NCI-H2196 treated with DMSO at 0.1 percent for 48 hours (cell line): ENCODE measurements around the gene CRYL1.

ENCODE experiments used
- DNase-seq: peaks from one replicate; lab custom pipeline; 2025; ENCODE audit not compliant: unreplicated experiment; lab: John Stamatoyannopoulos, UW

CRYL1 gene

DNA sequence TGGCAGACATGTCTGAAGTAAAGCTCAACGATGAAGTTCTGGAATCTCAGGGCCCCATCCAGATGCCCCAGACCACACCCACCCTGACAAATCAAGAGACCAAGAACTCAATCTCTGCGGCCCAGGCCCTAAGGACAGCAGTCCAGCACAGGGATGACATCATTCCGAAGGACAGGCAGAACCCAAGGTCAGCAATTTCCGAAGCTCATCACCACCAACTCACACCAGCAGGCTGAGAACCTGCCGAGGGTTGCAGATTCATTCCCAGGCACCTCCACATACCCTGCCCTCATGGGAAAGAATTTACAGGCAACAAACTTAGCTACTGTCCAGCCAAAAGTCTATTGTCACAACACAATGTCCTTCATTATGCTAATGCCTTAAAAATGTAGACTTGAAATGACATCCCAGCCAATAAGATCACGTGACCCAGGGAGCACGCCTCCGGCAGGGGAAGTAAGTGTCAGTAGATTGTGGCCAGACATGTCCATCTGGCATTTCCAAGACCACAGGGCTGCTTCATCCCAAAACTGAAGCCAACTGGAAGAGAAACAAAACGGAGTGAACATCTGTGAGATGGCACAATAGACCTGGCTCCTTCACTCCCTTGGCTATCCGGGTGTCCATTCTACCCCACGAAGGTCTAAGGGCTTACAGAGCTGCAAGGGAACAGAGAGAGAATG lies 98.8 kb downstream of the CRYL1 start:
- DNase-seq = no peak

DNA sequence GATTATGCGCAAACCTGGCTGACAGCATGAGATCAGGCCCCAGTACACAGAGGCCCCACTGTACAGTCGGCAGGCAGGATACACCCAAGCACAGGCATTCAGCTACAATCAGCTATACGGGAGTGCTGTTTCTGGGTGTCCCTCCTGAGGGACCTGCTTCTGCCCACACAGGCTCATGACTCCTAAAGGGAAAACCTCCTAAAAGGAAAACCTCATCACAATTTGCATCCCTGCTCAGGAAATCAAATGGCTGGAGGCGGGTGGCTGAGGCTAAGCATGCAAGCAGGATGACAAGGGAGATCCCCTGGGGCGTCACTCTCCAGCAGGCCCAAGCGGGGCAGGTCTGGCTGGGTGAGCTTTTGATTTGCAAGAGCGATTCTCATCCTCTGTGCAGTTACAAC lies 99.8 kb downstream of the CRYL1 start:
- no peak for DNase-seq

DNA sequence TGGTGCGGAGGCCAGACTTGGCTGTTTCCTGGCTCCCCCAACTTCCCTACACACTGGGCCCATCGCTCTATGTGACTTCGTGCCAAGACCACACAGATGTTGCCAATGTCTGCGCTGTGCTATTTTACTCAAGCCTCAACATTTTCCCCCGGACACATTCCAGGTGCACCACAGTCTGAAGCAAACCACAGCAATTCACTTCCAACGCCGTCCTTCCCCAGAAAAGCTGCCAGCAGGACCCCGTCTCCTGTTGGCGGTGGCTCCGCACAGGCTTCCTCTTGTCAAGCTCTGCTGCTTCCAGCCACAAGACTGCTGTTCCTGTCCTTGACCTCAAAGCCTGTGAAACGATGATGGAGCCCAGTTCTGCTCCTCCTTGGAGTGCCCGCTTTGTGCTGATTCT lies 100.7 kb downstream of the CRYL1 start:
- no peak for DNase-seq

DNA sequence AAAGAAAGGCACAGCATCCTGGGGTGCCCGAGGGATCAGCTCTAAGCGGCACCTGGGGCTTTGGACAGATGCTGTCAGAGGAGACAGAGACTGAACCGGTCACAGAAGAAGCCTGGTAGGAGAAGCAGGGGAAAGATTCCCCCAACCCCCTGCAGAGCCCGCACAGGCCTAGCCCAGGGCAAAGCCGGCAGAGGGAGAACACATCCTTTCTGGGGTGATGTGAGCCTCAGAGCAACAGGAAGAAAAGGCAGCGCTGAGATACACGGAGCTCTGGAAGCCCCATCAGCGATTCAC lies 101.2 kb downstream of the CRYL1 start:
- no peak for DNase-seq

DNA sequence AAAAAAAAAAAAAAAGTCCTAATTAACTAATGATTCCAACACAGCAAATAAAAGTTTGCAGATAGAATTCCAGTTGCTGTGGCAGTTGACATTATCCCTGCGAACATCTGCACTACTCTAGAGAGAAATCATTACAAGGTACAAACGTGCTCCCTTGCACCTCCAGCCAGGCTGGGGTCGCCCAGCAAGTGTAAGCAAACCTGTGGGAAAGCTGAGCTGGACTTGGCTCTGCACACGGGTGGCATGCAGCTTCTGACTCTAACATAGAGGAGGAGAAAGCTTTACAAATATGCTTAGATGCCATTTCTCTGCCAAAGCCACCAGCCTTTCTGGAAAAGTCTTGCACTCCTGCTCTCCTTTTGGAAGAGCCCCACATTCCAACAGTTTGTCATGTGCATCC lies 103.3 kb downstream of the CRYL1 start:
- DNase-seq = no peak

DNA sequence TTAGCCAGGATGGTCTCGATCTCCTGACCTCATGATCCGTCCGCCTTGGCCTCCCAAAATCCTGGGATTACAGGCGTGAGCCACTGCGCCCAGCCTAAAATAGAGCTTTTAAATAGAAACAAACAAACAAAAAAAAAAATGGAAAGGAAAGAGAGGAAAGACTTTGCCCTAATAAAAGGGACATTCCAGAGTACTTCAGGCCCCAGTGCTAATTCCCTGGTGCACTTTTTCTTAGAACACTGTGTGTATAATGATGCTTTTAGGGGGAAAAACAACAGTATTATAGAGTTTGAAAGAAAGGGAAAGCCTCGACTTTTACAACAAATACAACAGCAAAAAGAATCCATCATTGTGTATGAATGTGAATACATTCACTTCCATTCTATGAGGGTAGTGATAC lies 104.7 kb downstream of the CRYL1 start:
- no peak for DNase-seq

DNA sequence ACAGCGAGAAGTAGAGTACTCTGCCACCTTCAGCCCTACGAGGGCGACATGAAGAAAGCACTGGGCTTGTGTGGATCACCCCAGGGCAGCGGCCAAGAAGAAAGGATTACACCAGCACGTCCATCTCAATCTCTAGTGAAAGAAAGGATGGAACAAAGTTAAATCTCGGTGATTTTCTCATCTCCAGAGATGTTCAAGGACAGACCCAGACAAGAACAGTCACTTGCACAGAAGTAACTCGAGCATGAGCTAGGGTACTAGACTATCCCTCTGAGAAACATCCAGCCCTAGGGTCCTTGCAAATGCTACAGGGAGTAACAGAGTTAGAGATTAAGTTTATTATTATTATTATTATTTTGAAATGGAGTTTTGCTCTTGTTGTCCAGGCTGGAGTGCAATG lies 106.7 kb downstream of the CRYL1 start:
- DNase-seq = no peak

DNA sequence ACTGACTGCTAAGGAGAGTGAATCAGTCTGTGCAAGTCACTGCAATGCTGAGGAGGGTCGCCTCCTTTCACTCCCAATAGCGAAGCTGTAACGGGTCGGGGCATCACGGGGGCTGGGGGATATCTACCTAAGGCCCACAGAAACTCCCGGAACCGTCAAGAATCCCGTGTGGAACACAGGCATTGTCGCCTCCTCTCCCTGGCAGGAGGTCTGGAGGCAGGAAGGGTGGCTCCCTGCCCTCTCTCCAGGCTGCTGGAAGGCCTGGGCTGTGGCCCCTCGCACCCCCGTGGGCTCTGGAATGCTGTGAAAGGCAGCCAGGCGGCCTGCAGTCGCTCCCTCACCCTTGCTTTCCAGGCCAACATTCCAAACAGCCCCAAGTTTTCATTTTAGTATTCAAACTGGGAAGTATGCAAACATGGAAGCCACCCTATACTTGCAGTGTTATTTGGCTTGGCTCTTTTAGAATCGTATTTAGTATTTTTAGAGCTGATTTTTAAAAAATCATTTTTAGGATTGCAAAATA lies 109.4 kb downstream of the CRYL1 start:
- no peak for DNase-seq

DNA sequence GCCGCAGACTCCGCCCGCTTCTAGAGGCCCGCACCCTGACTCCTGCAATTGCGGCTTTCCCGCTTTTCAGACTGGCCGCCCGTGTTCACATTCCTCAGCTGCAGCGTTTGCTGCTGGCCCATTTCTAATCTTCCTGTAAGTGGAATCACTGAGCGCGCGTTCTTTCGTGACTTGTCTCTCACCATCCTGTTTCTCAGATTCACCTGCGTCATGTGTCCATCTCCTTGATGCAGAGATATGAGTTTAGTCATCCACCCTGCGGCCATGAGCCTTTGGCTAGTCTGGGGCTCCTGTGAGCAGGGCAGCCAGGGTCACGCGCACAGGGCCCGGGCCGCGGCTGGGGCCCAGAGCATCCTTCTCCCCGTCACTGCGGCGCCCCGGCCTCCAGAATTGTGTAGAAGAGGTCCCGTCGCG lies 110.0 kb downstream of the CRYL1 start:
- DNase-seq = no peak

DNA sequence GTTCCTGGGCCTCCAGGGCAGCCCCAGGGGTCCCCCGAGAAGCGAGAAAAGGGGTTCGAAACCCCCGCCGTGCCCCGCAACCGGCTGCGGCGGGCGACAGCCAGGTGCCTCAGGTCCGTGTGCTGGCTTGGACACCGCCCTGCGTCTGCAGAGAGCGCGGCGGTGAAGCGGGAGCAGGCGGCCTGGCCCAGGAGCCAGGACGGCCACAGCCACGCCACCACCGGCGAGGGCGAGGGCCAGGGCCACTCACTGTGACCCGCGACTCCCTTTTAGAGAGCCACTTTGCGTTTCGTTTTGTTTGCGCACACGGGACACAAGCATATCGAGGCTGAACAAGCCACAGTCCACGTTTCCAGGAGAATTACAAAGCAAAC lies 110.4 kb downstream of the CRYL1 start:
- no peak for DNase-seq

DNA sequence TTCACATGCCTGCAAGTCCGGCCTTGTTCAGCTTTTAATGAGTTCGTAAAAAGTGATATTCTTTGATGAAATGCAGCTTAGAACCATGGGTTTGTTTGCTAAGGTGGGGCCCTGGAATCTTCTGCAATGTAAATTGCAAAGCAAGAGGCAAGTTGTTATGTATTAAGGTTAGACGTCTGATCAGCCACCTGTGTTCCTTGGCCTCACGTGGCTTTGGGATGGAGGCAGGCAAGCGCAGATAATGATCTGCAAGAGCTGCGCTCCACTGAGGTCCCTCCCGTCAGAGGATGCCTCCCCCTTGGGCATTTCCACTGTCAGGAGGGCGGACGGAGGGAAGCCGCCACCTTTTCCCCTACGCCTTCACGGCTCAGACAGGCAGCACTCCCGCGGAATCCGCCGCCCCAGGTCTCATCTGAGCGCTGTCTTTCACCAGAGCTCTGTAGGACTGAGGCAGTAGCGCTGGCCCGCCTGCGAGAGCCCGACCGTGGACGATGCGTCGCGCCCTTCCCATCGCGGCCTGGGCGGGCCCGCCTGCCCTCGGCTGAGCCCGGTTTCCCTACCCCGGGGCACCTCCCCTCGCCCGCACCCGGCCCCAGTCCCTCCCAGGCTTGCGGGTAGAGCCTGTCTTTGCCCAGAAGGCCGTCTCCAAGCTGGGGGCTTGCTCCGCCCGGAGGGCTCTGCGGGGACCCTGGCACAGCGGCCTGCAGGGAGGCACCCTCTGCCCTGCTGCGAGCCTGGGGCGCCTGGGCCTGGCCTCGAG lies 110.9 kb downstream of the CRYL1 start:
- DNase-seq = no peak

DNA sequence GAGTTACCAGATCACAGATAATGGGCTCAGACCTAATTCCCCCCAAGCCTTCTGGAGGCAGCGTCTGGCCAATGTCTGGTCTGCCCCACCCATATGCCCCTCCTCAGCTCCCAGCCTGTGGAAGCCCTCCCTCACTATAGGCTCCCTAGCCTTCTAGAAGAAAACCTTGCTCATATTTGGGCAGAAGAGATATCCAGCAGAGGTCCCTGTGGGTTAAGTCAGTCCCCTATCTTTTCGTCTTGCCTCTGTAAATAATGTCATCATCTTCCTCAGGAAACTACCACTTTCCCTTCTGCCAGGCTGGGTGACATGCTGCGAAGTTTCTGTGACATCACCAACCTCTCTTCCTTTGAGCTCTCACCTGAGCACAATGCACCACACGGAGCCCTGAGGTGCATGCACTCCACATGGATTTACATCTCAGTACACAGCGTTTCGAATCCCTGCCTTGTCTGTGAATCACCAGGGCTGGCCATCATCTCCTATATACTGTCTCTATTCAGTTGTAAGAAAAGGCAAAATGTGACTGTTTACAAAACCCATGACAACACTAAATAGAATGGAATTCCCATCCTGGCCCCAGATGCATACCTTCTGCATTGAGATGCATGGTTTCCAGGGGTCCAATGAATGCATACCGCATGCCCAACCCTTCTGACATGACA lies 112.8 kb downstream of the CRYL1 start:
- no peak for DNase-seq

DNA sequence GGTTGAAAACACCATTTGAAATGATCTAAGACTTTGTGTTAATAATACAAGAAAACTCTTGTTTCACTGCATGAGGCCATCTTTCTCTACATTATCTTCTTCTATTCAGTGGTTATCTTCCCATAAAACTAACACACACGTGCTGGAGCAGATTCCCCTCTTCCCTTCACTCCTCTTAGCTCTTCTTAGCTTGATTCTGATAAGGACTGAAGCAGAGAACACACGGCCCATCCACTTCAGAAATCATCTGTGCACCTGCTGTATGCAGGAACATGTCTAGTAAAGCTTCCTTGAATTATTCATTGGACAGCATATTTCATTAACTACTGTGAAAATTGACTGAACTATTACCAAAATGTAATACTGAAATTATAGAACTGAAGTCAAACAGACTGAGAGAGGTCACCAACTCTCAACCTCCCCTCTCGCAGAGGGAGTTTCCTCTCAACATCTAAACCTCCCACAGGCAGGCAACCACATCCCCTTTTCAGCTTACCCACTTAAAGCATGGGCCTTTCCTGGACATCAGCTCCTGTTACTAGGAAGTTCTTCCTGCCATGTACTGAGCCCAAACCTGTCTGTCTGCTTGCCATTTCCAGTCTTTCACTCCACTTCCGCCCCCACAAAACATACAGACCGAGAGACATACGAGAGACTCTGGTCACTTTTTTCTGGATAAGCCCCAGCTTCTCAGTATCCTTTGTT lies 113.9 kb downstream of the CRYL1 start:
- DNase-seq = no peak

DNA sequence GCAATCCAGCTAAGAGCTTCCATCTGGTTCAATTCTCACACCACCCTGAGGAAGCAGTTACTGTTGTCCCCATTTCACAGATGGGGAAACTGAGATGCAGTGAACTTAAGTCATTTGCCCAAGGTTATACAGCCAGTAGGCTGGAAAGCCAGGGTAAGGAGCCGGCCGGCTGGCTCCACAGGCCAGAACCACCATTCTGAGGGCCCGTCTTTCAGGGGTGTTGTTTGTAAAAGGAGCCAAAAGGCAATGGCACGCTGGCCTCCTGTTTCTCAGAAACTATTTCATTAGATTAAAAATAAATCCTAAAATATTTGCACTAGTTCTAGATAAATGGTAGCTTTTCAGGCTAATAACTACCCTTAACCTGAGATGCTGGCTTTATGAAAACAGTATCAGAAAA lies 114.9 kb downstream of the CRYL1 start:
- DNase-seq = no peak

DNA sequence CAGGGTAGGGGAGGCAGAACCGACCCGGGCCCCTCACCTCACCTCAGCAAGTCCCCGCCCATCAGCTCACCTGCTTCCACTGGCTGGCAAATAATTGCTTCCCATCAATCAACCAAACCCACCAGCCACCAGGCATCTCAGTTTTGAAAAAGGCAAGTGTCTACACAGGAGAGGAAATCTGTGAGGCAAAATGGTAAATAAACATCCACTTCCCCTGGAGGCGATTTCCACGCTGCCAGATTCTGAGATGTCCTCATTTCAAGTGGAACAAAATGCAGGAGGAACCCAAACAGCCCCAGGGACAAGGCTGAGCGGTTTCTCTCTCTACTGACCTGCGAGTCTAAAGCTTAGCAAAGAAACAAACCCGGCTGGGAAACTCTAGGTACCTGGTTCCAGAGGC lies 117.5 kb downstream of the CRYL1 start:
- no peak for DNase-seq

DNA sequence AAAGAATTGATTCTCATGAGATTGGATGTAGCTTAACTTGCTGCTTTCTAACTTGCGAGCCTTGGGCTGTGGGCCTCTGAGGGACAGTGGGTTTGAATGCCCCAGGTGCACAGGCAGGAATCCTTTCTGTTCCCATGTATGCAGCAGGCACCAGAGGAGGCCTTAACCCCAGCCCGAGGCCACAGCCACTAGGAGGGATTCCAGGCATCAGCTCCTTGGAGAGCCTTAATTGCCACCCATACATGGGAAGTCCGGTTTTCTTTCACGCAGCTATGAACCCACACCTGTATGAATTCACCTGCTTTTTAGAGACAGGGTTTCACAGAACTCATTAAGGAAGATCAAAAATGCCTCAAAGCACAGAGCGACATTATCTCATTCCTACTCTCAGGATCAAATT lies 117.9 kb downstream of the CRYL1 start:
- DNase-seq = no peak

DNA sequence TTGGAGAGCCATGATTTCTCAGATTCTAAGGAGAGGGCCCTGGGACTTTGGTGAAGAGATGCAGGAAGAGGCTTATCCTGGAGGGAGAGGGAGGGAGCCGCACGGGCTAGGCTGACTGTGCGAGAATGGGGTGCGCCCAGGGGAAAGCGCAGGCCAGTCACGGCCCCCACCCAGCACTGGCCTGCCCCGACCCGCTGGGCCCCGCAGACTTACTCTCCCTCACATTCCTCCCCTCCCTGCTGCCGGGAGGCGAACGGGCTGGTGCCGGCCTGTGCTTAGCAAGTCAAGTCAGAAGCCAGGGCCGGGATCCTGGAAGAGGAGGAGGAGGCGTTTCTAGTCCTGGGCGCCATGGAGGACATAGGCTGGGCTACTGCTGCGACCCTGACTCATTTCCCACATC lies 120.0 kb downstream of the CRYL1 start:
- DNase-seq = no peak

DNA sequence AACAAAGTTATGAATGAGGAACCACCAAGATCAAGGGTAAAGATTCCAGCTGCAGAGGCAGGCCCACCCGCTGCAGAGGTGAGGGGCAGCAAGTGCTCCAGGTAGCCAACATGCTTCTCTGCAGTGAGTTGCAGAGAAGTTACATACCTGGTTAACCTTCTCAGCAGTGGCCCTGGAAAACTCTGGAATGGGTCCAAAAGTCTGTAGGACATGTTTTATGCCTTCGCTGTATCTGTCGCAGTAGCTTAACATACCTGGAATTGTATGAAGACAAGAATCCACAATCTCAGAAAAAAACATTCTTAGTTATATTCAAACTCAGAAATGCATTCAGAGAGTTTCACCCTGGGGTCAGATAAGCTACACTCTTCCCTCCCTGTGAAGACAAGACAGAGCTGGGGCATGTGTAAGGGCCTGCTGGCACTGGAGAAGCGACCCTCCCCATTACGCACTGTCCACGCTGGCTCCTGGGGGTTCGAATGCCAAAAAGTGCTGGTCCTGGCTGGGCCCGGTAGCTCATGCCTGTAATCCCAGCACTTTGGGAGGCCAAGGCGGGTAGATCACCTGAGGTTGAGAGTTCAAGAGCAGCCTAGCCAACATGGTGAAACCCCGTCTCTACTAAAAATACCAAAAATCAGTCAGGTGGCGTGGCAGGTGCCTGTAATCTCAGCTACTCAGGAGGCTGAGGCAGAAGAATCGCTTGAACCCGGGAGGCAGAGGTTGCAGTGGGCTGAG lies 121.0 kb downstream of the CRYL1 start:
- DNase-seq = no peak

DNA sequence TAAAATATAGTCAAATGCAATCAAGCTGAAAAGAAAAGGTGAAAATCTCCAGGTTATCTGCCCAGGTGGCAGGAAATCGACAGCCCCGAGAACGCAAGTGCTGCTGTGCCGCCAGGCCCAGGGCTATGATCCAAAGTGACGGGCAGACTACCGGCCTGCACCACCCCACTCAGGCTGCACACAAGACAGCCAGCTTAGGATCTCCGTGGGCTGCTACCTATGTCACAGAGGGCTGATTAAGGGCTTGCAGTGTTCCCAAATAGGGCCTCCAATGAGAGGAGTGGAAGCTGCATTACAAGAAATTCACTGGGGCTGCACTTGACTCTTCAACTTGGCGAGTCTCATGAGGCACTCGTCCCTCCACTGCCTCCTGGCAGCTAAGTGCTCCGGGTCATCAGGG lies 121.8 kb downstream of the CRYL1 start:
- no peak for DNase-seq

DNA sequence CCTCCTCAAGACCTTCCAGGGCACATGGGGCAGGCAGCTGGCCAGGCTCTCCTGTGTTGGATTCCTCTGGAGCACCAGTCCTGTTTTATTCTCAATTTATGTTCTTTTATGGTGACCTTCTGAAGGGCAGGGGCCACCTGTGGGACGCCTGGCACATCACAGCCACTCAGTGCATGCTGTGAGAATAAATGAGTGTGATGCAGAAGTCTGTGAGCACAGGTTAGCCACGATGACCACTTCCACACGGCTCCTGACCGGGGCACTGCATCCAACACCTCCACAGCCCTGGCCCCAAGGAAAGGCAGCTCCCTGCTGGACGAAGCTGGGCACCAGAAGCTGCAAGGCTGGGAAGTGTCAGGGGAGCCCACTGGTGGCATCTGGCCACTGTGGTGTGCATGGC lies 122.8 kb downstream of the CRYL1 start:
- DNase-seq = no peak
